T-helper 1 cell treated with Interleukin-12 subunit alpha and Interleukin-12 subunit beta and Interleukin-4 antibody, amounts not matched to agents 30 μg/mL and 1 μg/mL, for 36 hours (primary cell): ENCODE measurements around the gene FBXO8.
"Not testable (repeated sequence)": the region's sequence is repeated elsewhere in the genome, so short reads cannot be mapped to it uniquely, and the experiment has no call there.

Source experiments
- H3K27ac Mint-ChIP-seq: one replicate; pipeline ENCODE4 v1.8.0; 2021; ENCODE audit warnings: mild to moderate bottlenecking, mixed read lengths
- H3K27me3 Mint-ChIP-seq: one replicate; pipeline ENCODE4 v1.8.0; 2021; ENCODE audit warnings: low read depth, mixed read lengths
- H3K36me3 Mint-ChIP-seq: one replicate; pipeline ENCODE4 v1.8.0; 2021; ENCODE audit warnings: low read depth, mixed read lengths
- H3K4me1 Mint-ChIP-seq: one replicate; pipeline ENCODE4 v1.8.0; 2021; ENCODE audit warnings: low read depth, mixed read lengths
- H3K4me3 Mint-ChIP-seq: one replicate; pipeline ENCODE4 v1.8.0; 2021; ENCODE audit warnings: mild to moderate bottlenecking, moderate library complexity, mixed read lengths
- H3K9me3 Mint-ChIP-seq: one replicate; pipeline ENCODE4 v1.8.0; 2021; ENCODE audit warnings: mixed read lengths

Gene FBXO8

GRCh38 chr4:174305961-174306360 is 22.5 kb upstream of the FBXO8 start:
- peaks cover 21% of the 10 kb centered on the region for H3K36me3 Mint-ChIP-seq
- H3K9me3 Mint-ChIP-seq, result no peaks in the 10 kb centered on the region
- H3K4me1 Mint-ChIP-seq, result no peaks in the 10 kb centered on the region
- H3K4me3 Mint-ChIP-seq, result no peak overlapping the region
- H3K27ac Mint-ChIP-seq, result no peak overlapping the region
- no peaks in the 10 kb centered on the region for H3K27me3 Mint-ChIP-seq

DNA sequence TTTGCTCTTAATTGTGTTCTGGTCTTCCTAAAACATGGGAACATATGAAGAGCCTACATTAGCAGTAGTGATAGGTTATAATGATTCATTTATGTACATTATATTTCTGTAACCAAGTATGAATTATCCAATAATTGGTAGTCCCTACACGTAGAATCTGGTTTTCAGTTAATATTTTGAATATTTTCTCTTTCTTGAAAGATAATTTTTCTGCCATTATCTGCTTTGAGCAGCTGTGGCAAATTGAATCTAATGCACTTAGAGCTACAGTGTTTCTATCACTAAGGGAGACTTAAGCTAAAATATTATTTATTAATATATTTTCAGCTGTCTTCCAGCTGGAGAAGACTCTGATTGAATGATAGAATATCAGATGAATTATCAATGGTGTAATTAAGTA is 21.2 kb upstream of the FBXO8 start:
- Mint-ChIP-seq H3K27ac (no peak overlapping the region), H3K27me3 (no peaks in the 10 kb centered on the region), H3K36me3 (peaks cover 27% of the 10 kb centered on the region), H3K4me3 (no peak overlapping the region), H3K9me3 (no peaks in the 10 kb centered on the region), H3K4me1 (peaks cover 2% of the 10 kb centered on the region)

DNA sequence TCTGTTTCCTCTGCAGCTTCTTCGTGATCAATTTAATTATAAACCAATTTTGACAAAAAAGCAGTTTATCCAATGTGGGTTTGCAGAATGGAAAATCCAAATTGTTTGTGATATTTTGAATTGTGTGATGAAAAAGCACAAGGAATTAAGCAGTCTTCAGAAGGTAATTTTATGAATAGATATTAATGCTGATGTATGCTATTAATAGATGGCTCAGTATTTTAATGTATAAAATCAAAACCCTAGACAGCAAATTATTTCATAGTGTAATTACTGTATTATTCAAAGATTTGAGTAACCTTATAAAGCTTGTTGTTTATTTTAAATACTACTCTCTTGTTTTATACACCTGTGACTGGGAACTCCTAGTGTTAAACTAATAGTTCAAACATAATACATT is 20.2 kb upstream of the FBXO8 start:
- peaks cover 25% of the 10 kb centered on the region for H3K36me3 Mint-ChIP-seq
- H3K9me3 Mint-ChIP-seq, result no peaks in the 10 kb centered on the region
- no peaks in the 10 kb centered on the region for H3K27me3 Mint-ChIP-seq
- no peak overlapping the region for H3K27ac Mint-ChIP-seq
- no peak overlapping the region for H3K4me3 Mint-ChIP-seq
- H3K4me1 Mint-ChIP-seq, result peaks cover 2% of the 10 kb centered on the region

- peaks cover 38% of the 10 kb centered on the region for H3K9me3 Mint-ChIP-seq
- H3K4me3 Mint-ChIP-seq, H3K4me1 Mint-ChIP-seq, H3K27me3 Mint-ChIP-seq, H3K27ac Mint-ChIP-seq: not testable (repeated sequence)
- peaks cover 36% of the 10 kb centered on the region for H3K36me3 Mint-ChIP-seq
These were observed 11.7 kb upstream of the FBXO8 start for GRCh38 chr4:174295142-174295541.

- not testable (repeated sequence) for H3K27me3 Mint-ChIP-seq, H3K27ac Mint-ChIP-seq, H3K4me1 Mint-ChIP-seq, H3K4me3 Mint-ChIP-seq
- Mint-ChIP-seq H3K9me3 (peaks cover 39% of the 10 kb centered on the region), H3K36me3 (peaks cover 31% of the 10 kb centered on the region)
These were observed 11.2 kb upstream of the FBXO8 start for GRCh38 chr4:174294641-174295040.

GRCh38 chr4:174292473-174292872 is 9.0 kb upstream of the FBXO8 start:
- no peak overlapping the region for H3K27ac Mint-ChIP-seq
- no peaks in the 10 kb centered on the region for H3K27me3 Mint-ChIP-seq
- H3K4me3 Mint-ChIP-seq, result no peak overlapping the region
- no peaks in the 10 kb centered on the region for H3K4me1 Mint-ChIP-seq
- peaks cover 39% of the 10 kb centered on the region for H3K9me3 Mint-ChIP-seq
- peaks cover 30% of the 10 kb centered on the region for H3K36me3 Mint-ChIP-seq

DNA sequence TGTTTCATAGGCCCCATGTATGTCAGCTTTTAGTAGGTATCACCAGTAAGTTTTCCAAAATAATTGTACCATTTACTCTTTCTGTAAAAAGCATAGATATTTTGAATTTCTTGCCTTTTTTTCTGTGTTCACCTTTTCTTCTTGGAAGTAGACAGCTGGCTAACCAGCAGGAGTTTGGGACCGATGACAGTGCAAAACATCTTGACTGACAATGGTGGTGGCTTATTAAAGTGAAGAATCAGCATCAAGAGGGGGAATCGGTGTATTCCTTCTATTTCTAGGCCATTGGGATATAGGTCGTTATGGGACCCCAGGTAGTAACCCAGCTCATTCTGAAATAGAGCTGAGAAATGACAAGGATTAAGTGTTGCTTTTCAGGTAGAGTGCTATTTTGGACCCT is 3.4 kb upstream of the FBXO8 start:
- H3K4me3 Mint-ChIP-seq, result no peak overlapping the region
- peaks cover 5% of the 10 kb centered on the region for H3K36me3 Mint-ChIP-seq
- peaks cover 19% of the 10 kb centered on the region for H3K4me1 Mint-ChIP-seq
- no peak overlapping the region for H3K27ac Mint-ChIP-seq
- H3K27me3 Mint-ChIP-seq, result no peaks in the 10 kb centered on the region
- H3K9me3 Mint-ChIP-seq, result peaks cover 13% of the 10 kb centered on the region

DNA sequence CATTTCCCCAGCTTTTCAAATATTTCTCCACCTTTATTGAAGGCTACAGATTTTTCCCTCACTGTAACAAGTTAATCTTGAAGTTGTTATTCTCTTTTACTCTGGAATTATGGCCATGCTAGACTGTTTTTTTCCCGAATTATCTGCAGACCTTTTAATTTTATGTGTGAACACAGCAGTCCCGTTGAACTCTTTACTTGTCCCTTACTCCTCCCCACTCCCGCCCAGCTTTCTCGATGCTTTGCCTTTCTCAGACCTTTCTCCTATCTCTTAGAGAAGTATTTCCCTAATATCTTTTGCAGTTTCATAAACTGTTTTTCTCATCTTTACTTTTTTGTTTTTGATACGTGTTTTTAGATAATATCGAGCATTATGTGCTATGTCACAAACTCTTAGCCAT is 1.0 kb upstream of the FBXO8 start:
- peak overlapping the region; percentile 90 for H3K4me3 Mint-ChIP-seq
- peaks cover 31% of the 10 kb centered on the region for H3K4me1 Mint-ChIP-seq

GRCh38 chr4:174282836-174283506 is 496 bp downstream of the FBXO8 start:
- H3K9me3 Mint-ChIP-seq, result peaks cover 8% of the 10 kb centered on the region
- peak overlapping the region; percentile 90 for H3K4me3 Mint-ChIP-seq
- H3K4me1 Mint-ChIP-seq, result peaks cover 33% of the 10 kb centered on the region
- H3K27me3 Mint-ChIP-seq, result no peaks in the 10 kb centered on the region
- H3K36me3 Mint-ChIP-seq, result peaks cover 15% of the 10 kb centered on the region
- H3K27ac Mint-ChIP-seq, result peak overlapping the region; percentile 100

More for the DNA sequence above, 1.0 kb upstream of the FBXO8 start:
- Mint-ChIP-seq H3K9me3 (peaks cover 3% of the 10 kb centered on the region), H3K36me3 (peaks cover 10% of the 10 kb centered on the region), H3K27me3 (no peaks in the 10 kb centered on the region), H3K27ac (peak overlapping the region; percentile 100)

- Mint-ChIP-seq H3K9me3 (peaks cover 8% of the 10 kb centered on the region), H3K36me3 (peaks cover 13% of the 10 kb centered on the region), H3K27me3 (no peaks in the 10 kb centered on the region), H3K4me1 (peaks cover 34% of the 10 kb centered on the region), H3K27ac (peak overlapping the region; percentile 73), H3K4me3 (peak overlapping the region; percentile 90)
These were observed 1.6 kb downstream of the FBXO8 start for GRCh38 chr4:174281901-174282300.

DNA sequence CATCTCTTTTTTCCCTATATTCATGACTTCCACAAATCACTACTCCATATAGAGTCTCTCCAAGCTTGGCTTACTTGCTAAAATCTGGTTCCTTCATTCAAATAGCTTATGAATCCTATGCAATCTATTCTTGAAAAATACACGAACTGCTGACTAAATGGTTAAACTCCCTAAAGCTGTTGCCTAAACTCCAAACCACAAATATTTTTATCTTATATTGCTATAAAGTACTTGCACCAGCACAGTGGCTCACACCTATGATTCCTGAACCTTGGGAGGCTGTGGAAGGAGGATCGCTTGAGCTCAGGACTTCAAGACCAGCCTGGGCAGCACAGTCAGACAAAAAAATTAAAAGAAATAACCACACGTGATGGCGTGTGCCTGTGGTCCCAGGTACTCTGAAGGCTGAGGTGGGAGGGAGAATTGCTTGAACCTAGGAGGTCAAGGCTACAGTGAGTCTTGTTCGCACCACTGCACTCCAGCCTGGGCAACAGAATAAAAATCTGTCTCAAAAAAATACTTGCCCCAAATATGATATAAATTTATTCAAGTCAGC is 2.2 kb downstream of the FBXO8 start:
- peaks cover 34% of the 10 kb centered on the region for H3K4me1 Mint-ChIP-seq
- H3K27ac Mint-ChIP-seq, result no peak overlapping the region
- H3K27me3 Mint-ChIP-seq, result no peaks in the 10 kb centered on the region
- H3K4me3 Mint-ChIP-seq, result peak overlapping the region; percentile 15
- H3K36me3 Mint-ChIP-seq, result peaks cover 13% of the 10 kb centered on the region
- peaks cover 8% of the 10 kb centered on the region for H3K9me3 Mint-ChIP-seq

DNA sequence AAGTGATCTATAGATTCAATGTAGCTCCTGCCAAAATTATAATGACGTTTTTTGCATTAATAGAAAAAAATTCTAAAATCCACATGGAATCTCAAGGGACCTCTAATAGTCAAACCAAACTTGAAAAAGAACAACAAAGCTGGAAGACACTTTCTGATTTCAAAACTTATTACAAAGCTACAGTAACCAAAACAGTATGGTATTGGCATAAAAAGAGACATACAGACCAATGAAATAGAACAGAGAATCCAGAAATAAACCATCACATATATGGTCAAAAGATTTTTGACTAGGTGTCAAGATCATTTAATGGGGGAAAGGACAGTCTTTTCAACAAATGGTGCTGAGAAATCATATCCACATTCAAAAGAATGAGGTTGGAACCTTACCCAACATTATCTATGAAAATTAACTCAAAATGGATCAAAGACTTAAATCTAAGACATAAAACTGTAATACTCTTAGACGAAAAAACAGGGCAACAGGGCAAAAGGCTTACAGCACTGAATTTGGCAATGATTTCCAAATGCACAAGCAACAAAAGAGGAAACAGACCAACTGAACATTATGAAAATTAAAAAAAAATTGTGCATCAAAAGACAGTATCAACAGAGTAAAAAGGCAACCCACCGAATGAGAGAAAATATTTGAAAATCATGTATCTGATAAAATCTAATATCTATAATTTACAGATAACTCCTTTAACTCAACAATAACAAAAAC is 3.9 kb downstream of the FBXO8 start:
- Mint-ChIP-seq H3K4me1 (peaks cover 23% of the 10 kb centered on the region), H3K9me3 (peaks cover 8% of the 10 kb centered on the region), H3K27ac (no peak overlapping the region), H3K36me3 (peaks cover 13% of the 10 kb centered on the region), H3K27me3 (no peaks in the 10 kb centered on the region), H3K4me3 (no peak overlapping the region)

GRCh38 chr4:174278467-174278866 is 5.0 kb downstream of the FBXO8 start:
- no peak overlapping the region for H3K4me3 Mint-ChIP-seq
- H3K9me3 Mint-ChIP-seq, result peaks cover 8% of the 10 kb centered on the region
- no peaks in the 10 kb centered on the region for H3K27me3 Mint-ChIP-seq
- peaks cover 21% of the 10 kb centered on the region for H3K4me1 Mint-ChIP-seq
- H3K36me3 Mint-ChIP-seq, result peaks cover 13% of the 10 kb centered on the region
- no peak overlapping the region for H3K27ac Mint-ChIP-seq

- Mint-ChIP-seq H3K4me3 (no peak overlapping the region), H3K4me1 (peaks cover 19% of the 10 kb centered on the region), H3K36me3 (peaks cover 13% of the 10 kb centered on the region)
These were observed 6.0 kb downstream of the FBXO8 start for GRCh38 chr4:174277433-174277832.

DNA sequence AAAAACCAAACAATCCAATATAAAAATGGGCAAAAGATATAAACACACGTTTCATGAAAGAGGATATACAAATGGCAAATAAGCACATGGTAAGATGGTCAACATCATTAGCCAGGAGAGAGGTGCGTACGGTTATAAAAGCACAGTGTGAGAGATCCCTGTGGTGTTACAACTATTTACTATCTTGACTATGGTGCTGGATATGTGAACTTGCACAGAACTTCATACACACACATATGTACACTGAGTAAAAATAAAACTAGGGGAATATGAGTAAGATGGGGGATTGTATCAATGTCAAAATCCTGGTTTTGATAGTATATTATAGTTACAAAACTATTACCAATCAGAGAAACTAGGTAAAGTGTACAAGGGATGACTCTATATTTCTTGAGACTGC is 8.4 kb downstream of the FBXO8 start:
- Mint-ChIP-seq H3K27me3 (no peaks in the 10 kb centered on the region), H3K9me3 (peaks cover 8% of the 10 kb centered on the region), H3K4me3 (no peak overlapping the region), H3K36me3 (peaks cover 11% of the 10 kb centered on the region), H3K4me1 (peaks cover 6% of the 10 kb centered on the region), H3K27ac (no peak overlapping the region)

More at GRCh38 chr4:174277433-174277832, 6.0 kb downstream of the FBXO8 start:
- peaks cover 8% of the 10 kb centered on the region for H3K9me3 Mint-ChIP-seq
- H3K27me3 Mint-ChIP-seq, result no peaks in the 10 kb centered on the region
- H3K27ac Mint-ChIP-seq, result no peak overlapping the region
